ENCODE measurements around the gene TMEM184B.

- TF ChIP-seq CTCF (conservative IDR thresholded peaks at IDR 0.05 in 1 of 2, IDR thresholded peaks at IDR 0.05 in 1 of 2; ENCODE audit: extremely low read depth in 1 of 2, insufficient read depth in 1 of 2, low read depth in 1 of 2, low read length in 2 of 2): no peak
- TF ChIP-seq EZH2 (IDR thresholded peaks at IDR 0.05; ENCODE audit: borderline replicate concordance, low read length): no peak
Observed at GRCh38 chr22:38267086-38267485, 5.7 kb downstream of the TMEM184B start.

Measured in mammary epithelial cell (primary cell).